Ovary (tissue), 9 donors: ENCODE results near the gene DSC2. TPM values are rescaled to one million over a fixed set of nuclear protein-coding genes. Genes with fewer than 3 reads are reported as not detected.

Experiments used
- DNase-seq, 5 donors: peaks; one replicate each; pipeline ENCODE4 v3.0.0-alpha.2; 2019 to 2020
- H3K27ac ChIP-seq, 2 donors: fragments of 200-600 bp; one replicate each; pipeline versions ENCODE4 v1.5.1 to v1.8.0; 2019 to 2022
- H3K27me3 ChIP-seq: fragments of 200-600 bp; one replicate; pipeline ENCODE4 v1.8.0; 2022
- H3K36me3 ChIP-seq: fragments of 200-600 bp; sonication (generic); one replicate; pipeline ENCODE4 v1.5.1; 2019
- H3K4me1 ChIP-seq: one replicate; pipeline ENCODE4 v1.8.1; 2013; ENCODE audit warnings: mild to moderate bottlenecking, moderate library complexity; ENCODE audit not compliant: insufficient read depth
- H3K4me3 ChIP-seq: fragments of 200-600 bp; sonication (generic); one replicate; pipeline ENCODE4 v1.5.1; 2017
- H3K9me3 ChIP-seq, 2 donors: fragments of 200-600 bp in 1 of 2; sonication (generic) in 1 of 2; one replicate each; pipeline versions ENCODE4 v1.5.1 to v1.8.1; 2013 to 2019; ENCODE audit warnings: mild to moderate bottlenecking in 1 of 2, moderate library complexity in 1 of 2
- EP300 ChIP-seq: sonication (generic); formaldehyde crosslinking; IDR thresholded peaks from one replicate; pipeline ENCODE4 v1.6.1; 2017; ENCODE audit warnings: antibody characterized with exemption
- POLR2A ChIP-seq: fragments of 450-650 bp; IDR thresholded peaks from one replicate; pipeline ENCODE4 v1.6.1; 2017; ENCODE audit warnings: antibody characterized with exemption, mild to moderate bottlenecking, moderate library complexity
- WGBS, 3 donors: extraction: QIAGEN DNeasy Blood & Tissue Kit in 1 of 3; methylation state at CpG; one replicate each; pipeline versions ENCODE4 v1.1.5 to v1.1.7; 2013 to 2017; 5-methylcytosine and 5-hydroxymethylcytosine counted together
- intact Hi-C, 4 donors: fragments of 100-400 bp; cut with DNase I; formaldehyde crosslinking; loops; one replicate each; pipeline versions ENCODE4 v1.11.0 to v1.15.1; 2022 to 2023
- polyA plus RNA-seq, 2 donors: library from polyadenylated mRNA; stranded (reverse); fragments of 200-250 nt in 1 of 2; fragments of 350-450 nt in 1 of 2; fragmentation: Illumina TruSeq in 1 of 2; extraction: RNeasy Lipid Tissue Mini Kit (QIAGEN cat#74804) in 1 of 2; gene quantifications; one replicate each; pipeline ENCODE4 v1.2.3, GENCODE V29; 2013 to 2014
- total RNA-seq, 7 donors: library from RNA; depleted of rRNA in 2 of 7; stranded (reverse); fragments of >200 nt in 2 of 7; fragmentation: NEBNext Ultra II Directional in 3 of 7; extraction: Animal tissue kit (Norgen Biotek cat#: 25700) in 3 of 7; gene quantifications; one replicate each; pipeline versions ENCODE4 v1.1.0 to v1.2.4, GENCODE V29; 2016 to 2023
- TF ChIP-seq, protein P1 (sequence below), 3 donors: fragments of 450-650 bp in 2 of 3; fragments of 200-600 bp in 1 of 3; IDR thresholded peaks; one replicate each; pipeline versions ENCODE4 v1.5.1 to v1.8.0; 2016 to 2022; ENCODE audit warnings: antibody characterized with exemption in 3 of 3, mild to moderate bottlenecking in 1 of 3
- donor health status: DM: no; HTN: no; CAD: no; lungs with moderate emphysema.
- donor health status: DM: no; HTN: no; CAD: no.
- donor health status: Bipolar disorder and iron deficiency.
- donor health status: DM: yes; HTN: yes; CAD: no.
- donor health status: DM: no; HTN: no; CAD: no.
- donor health status: DM: yes; HTN: yes; CAD: no.

The DSC2 gene
- total and polyA plus RNA-seq, 9 donors = 0.73 to 12.6 (median 2.5) TPM

DNA sequence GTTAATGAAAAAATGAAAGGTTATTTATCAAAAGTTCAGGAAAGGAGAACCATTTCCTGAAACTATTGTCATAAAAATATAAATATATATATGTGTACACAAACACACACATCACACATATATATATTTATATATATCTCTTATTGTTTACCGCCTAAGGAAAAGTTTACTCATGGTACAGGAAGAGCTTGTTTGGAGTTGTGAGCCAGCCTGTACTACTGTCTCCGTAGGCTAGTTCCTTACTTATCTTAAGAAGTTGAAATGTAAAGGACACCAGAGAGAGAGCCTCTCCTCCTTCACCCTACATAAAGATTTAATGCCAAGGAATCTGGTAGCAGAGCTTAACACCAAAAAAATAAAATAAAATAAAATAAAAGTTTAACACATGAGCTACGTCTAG, 40.8 kb upstream of the DSC2 start:
- Histone ChIP-seq H3K27ac (no peak overlapping the region), H3K27me3 (no peaks in the 10 kb centered on the region), H3K9me3 (no peaks in the 10 kb centered on the region), H3K4me3 (no peak overlapping the region), H3K4me1 (no peaks in the 10 kb centered on the region), H3K36me3 (no peaks in the 10 kb centered on the region)
- 79 to 87% (median 81%) methylated on average over 3 of the region's 3 CpGs for WGBS, 3 donors
- TF ChIP-seq, protein P1, sequence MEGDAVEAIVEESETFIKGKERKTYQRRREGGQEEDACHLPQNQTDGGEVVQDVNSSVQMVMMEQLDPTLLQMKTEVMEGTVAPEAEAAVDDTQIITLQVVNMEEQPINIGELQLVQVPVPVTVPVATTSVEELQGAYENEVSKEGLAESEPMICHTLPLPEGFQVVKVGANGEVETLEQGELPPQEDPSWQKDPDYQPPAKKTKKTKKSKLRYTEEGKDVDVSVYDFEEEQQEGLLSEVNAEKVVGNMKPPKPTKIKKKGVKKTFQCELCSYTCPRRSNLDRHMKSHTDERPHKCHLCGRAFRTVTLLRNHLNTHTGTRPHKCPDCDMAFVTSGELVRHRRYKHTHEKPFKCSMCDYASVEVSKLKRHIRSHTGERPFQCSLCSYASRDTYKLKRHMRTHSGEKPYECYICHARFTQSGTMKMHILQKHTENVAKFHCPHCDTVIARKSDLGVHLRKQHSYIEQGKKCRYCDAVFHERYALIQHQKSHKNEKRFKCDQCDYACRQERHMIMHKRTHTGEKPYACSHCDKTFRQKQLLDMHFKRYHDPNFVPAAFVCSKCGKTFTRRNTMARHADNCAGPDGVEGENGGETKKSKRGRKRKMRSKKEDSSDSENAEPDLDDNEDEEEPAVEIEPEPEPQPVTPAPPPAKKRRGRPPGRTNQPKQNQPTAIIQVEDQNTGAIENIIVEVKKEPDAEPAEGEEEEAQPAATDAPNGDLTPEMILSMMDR (IDR thresholded peaks at IDR 0.05) = no peak
- TF ChIP-seq POLR2A (no peak), EP300 (no peak)
- no peak for DNase-seq
- intact Hi-C loops = no loop called here

GRCh38 chr18:31138709-31139108, 36.5 kb upstream of the DSC2 start:
- Histone ChIP-seq H3K27me3 (no peaks in the 10 kb centered on the region), H3K4me3 (no peak overlapping the region), H3K36me3 (no peaks in the 10 kb centered on the region), H3K27ac (no peak overlapping the region), H3K9me3 (no peaks in the 10 kb centered on the region), H3K4me1 (no peaks in the 10 kb centered on the region)
- TF ChIP-seq, protein P1 (IDR thresholded peaks at IDR 0.05) = no peak
- TF ChIP-seq EP300 (no peak), POLR2A (no peak)
- DNase-seq = no peak
- 61 to 67% (median 63%) methylated on average over 1 of the region's 1 CpG for WGBS, 3 donors
- intact Hi-C loops = no loop called here

- TF ChIP-seq, protein P1 (IDR thresholded peaks at IDR 0.05) = no peak
- no peak for TF ChIP-seq EP300
- no peak for TF ChIP-seq POLR2A
- no peaks in the 10 kb centered on the region for H3K27me3 ChIP-seq
- no peak overlapping the region for H3K4me3 ChIP-seq
- no peak overlapping the region for H3K27ac ChIP-seq
- no peak for DNase-seq
- no peaks in the 10 kb centered on the region for H3K4me1 ChIP-seq
- intact Hi-C loops = no loop called here
- no peaks in the 10 kb centered on the region for H3K9me3 ChIP-seq
- WGBS, 3 donors = 86 to 89% (median 87%) methylated on average over 4 of the region's 4 CpGs
- H3K36me3 ChIP-seq = no peaks in the 10 kb centered on the region
These were observed 32.8 kb upstream of the DSC2 start for GRCh38 chr18:31134988-31135529.

GRCh38 chr18:31129398-31130115, 27.3 kb upstream of the DSC2 start:
- TF ChIP-seq, protein P1 (IDR thresholded peaks at IDR 0.05) = no peak
- no peak for TF ChIP-seq EP300
- TF ChIP-seq POLR2A = no peak
- Histone ChIP-seq H3K27ac (no peak overlapping the region), H3K36me3 (no peaks in the 10 kb centered on the region), H3K9me3 (no peaks in the 10 kb centered on the region), H3K27me3 (no peaks in the 10 kb centered on the region), H3K4me1 (no peaks in the 10 kb centered on the region), H3K4me3 (no peak overlapping the region)
- WGBS, 3 donors = 2 to 35% (median 8%) methylated on average over 1 of the region's 1 CpG
- intact Hi-C loops = no loop called here
- DNase-seq = no peak
